Caco-2 (cell line): ENCODE results near the gene MYLK4. TPM values are rescaled to one million over a fixed set of nuclear protein-coding genes. Genes with fewer than 3 reads are reported as not detected.

Experiments
- BruUV-seq: library from RNA; stranded (reverse); fragments of 400-500 nt; replicated peaks from 2 replicates; lab custom pipeline; 2021; lab: Mats Ljungman, UMichigan
- CTCF ChIA-PET: fragments of 300-600 bp; sonication (Branson Sonifier 250); formaldehyde crosslinking; loops from one replicate; lab custom pipeline; 2022; ENCODE audit warnings: antibody characterized with exemption; lab: Charles Lee
- POLR2A ChIA-PET: fragments of 300-600 bp; sonication (Branson Sonifier 250); formaldehyde crosslinking; loops from one replicate; lab custom pipeline; 2022; ENCODE audit warnings: antibody characterized with exemption; lab: Charles Lee
- DNase-seq, 2 experiments: peaks; one replicate each; pipeline versions ENCODE4 v3.0.0 to v3.0.0-alpha.2; 2020 to 2022
- H3K27me3 ChIP-seq: replicated peaks from 2 replicates; pipeline ENCODE4 v1.6.0; 2011; ENCODE audit warnings: low read length; ENCODE audit not compliant: control insufficient read depth, insufficient read depth
- H3K36me3 ChIP-seq: 2 replicates; pipeline ENCODE4 v1.5.1; 2011; ENCODE audit warnings: low read length; ENCODE audit not compliant: control insufficient read depth, insufficient read depth
- H3K4me1 ChIP-seq: fragments of 250-450 bp; sonication (Bioruptor Pico); 2 replicates; pipeline ENCODE4 v1.5.1; 2020; ENCODE audit warnings: mild to moderate bottlenecking
- H3K4me3 ChIP-seq: 2 replicates; pipeline ENCODE4 v1.5.1; 2011; ENCODE audit warnings: low read depth, mild to moderate bottlenecking, control low read depth, low read length
- H3K9me3 ChIP-seq: fragments of 250-450 bp; sonication (Bioruptor Pico); 2 replicates; pipeline ENCODE4 v1.5.1; 2020; ENCODE audit warnings: mild to moderate bottlenecking, moderate library complexity
- H3K27ac Mint-ChIP-seq: one replicate; pipeline ENCODE4 v1.8.0; 2022; ENCODE audit warnings: mixed read lengths; ENCODE audit not compliant: unreplicated experiment
- H3K27me3 Mint-ChIP-seq: one replicate; pipeline ENCODE4 v1.8.0; 2022; ENCODE audit warnings: mixed read lengths; ENCODE audit not compliant: insufficient read depth, unreplicated experiment
- H3K36me3 Mint-ChIP-seq: one replicate; pipeline ENCODE4 v1.8.0; 2022; ENCODE audit warnings: mild to moderate bottlenecking, mixed read lengths; ENCODE audit not compliant: insufficient read depth, unreplicated experiment
- H3K4me1 Mint-ChIP-seq: one replicate; pipeline ENCODE4 v1.8.0; 2022; ENCODE audit warnings: low read depth, mixed read lengths; ENCODE audit not compliant: unreplicated experiment
- H3K4me3 Mint-ChIP-seq: one replicate; pipeline ENCODE4 v1.8.0; 2022; ENCODE audit warnings: mild to moderate bottlenecking, moderate library complexity, mixed read lengths; ENCODE audit not compliant: unreplicated experiment
- H3K9me3 Mint-ChIP-seq: one replicate; pipeline ENCODE4 v1.8.0; 2022; ENCODE audit warnings: mixed read lengths; ENCODE audit not compliant: unreplicated experiment
- CTCF ChIP-seq, 2 experiments: fragments of 200-600 bp in 1 of 2; IDR thresholded peaks; 1 replicate in 1 of 2; 2 replicates in 1 of 2; pipeline versions ENCODE4 v1.5.1 to v1.8.0; 2011 to 2022; ENCODE audit warnings: antibody characterized with exemption in 1 of 2, control low read depth in 1 of 2, inconsistent platforms in 1 of 2, low read depth in 1 of 2, low read length in 1 of 2, mild to moderate bottlenecking in 1 of 2, moderate library complexity in 1 of 2; ENCODE audit not compliant: insufficient read depth in 1 of 2, severe bottlenecking in 1 of 2, unreplicated experiment in 1 of 2
- intact Hi-C: fragments of 100-400 bp; cut with micrococcal nuclease; formaldehyde crosslinking; loops from one replicate; pipeline ENCODE4 v1.10.0; 2022; ENCODE audit not compliant: unreplicated experiment
- total RNA-seq: library from RNA; stranded (reverse); gene quantifications from 2 replicates; pipeline ENCODE4 v1.2.3, GENCODE V29; 2022

Gene MYLK4
- total RNA-seq, 1 experiment from 2014 or later: 0.75 TPM

GRCh38 chr6:2677080-2677593, 73.6 kb downstream of the MYLK4 start:
- Mint-ChIP-seq H3K4me1 (no peaks in the 10 kb centered on the region), H3K27me3 (no peaks in the 10 kb centered on the region), H3K27ac (no peak overlapping the region), H3K36me3 (no peaks in the 10 kb centered on the region), H3K9me3 (no peaks in the 10 kb centered on the region), H3K4me3 (no peak overlapping the region)
- BruUV-seq: no TSS peak
- intact Hi-C loops: no loop called here
- no peaks in the 10 kb centered on the region for H3K4me1 ChIP-seq
- H3K9me3 ChIP-seq: no peaks in the 10 kb centered on the region
- CTCF ChIA-PET: no interaction called here
- H3K36me3 ChIP-seq: no peaks in the 10 kb centered on the region
- POLR2A ChIA-PET: no interaction called here
- H3K4me3 ChIP-seq: no peak overlapping the region
- DNase-seq: no peak
- no peaks in the 10 kb centered on the region for H3K27me3 ChIP-seq
- TF ChIP-seq CTCF (IDR thresholded peaks at IDR 0.05; ENCODE audit: insufficient read depth in 1 of 2, low read depth in 1 of 2, low read length in 1 of 2, severe bottlenecking in 1 of 2, unreplicated experiment in 1 of 2): no peak

GRCh38 chr6:2676048-2676447, 74.7 kb downstream of the MYLK4 start:
- Mint-ChIP-seq H3K27ac (no peak overlapping the region), H3K27me3 (no peaks in the 10 kb centered on the region), H3K4me3 (no peak overlapping the region), H3K36me3 (no peaks in the 10 kb centered on the region), H3K9me3 (no peaks in the 10 kb centered on the region), H3K4me1 (no peaks in the 10 kb centered on the region)
- no peaks in the 10 kb centered on the region for H3K36me3 ChIP-seq
- H3K4me1 ChIP-seq: no peaks in the 10 kb centered on the region
- no TSS peak for BruUV-seq
- no peaks in the 10 kb centered on the region for H3K9me3 ChIP-seq
- ChIA-PET POLR2A (no interaction called here), CTCF (interaction anchor here (0.6 kb wide), 1 partner anchor 10 kb away, joined by 3 read pairs; no protein-coding TSS in a partner anchor)
- no peaks in the 10 kb centered on the region for H3K27me3 ChIP-seq
- no peak for DNase-seq
- TF ChIP-seq CTCF (IDR thresholded peaks at IDR 0.05; ENCODE audit: insufficient read depth in 1 of 2, low read depth in 1 of 2, low read length in 1 of 2, severe bottlenecking in 1 of 2, unreplicated experiment in 1 of 2): no peak
- H3K4me3 ChIP-seq: no peak overlapping the region
- intact Hi-C loops: no loop called here

GRCh38 chr6:2674857-2675256, 75.9 kb downstream of the MYLK4 start:
- no peaks in the 10 kb centered on the region for H3K4me1 ChIP-seq
- CTCF ChIA-PET: no interaction called here
- no peak for DNase-seq
- no peaks in the 10 kb centered on the region for H3K9me3 Mint-ChIP-seq
- no peaks in the 10 kb centered on the region for H3K9me3 ChIP-seq
- H3K27ac Mint-ChIP-seq: no peak overlapping the region
- no peak for TF ChIP-seq CTCF (IDR thresholded peaks at IDR 0.05; ENCODE audit: insufficient read depth in 1 of 2, low read depth in 1 of 2, low read length in 1 of 2, severe bottlenecking in 1 of 2, unreplicated experiment in 1 of 2)
- H3K4me1 Mint-ChIP-seq: no peaks in the 10 kb centered on the region
- no peak overlapping the region for H3K4me3 ChIP-seq
- intact Hi-C loops: no loop called here
- H3K36me3 Mint-ChIP-seq: no peaks in the 10 kb centered on the region
- H3K4me3 Mint-ChIP-seq: no peak overlapping the region
- no TSS peak for BruUV-seq
- no peaks in the 10 kb centered on the region for H3K27me3 ChIP-seq
- POLR2A ChIA-PET: no interaction called here
- no peaks in the 10 kb centered on the region for H3K36me3 ChIP-seq
- H3K27me3 Mint-ChIP-seq: no peaks in the 10 kb centered on the region
